Uterus (tissue), 4 donors: ENCODE results near the gene SNAPIN. TPM values are rescaled to one million over a fixed set of nuclear protein-coding genes. Genes with fewer than 3 reads are reported as not detected.

ENCODE experiments used
- DNase-seq, 2 donors: peaks; one replicate each; pipeline ENCODE4 v3.0.0-alpha.2; 2019 to 2020
- H3K27ac ChIP-seq, 2 donors: fragments of 200-600 bp; sonication (generic); 1 replicate in 1 of 2; 2 replicates in 1 of 2; pipeline ENCODE4 v1.5.1; 2016 to 2018
- H3K27me3 ChIP-seq, 2 donors: fragments of 200-600 bp; sonication (generic); one replicate each; pipeline ENCODE4 v1.5.1; 2018 to 2019; ENCODE audit warnings: control low read depth in 1 of 2
- H3K36me3 ChIP-seq, 2 donors: fragments of 200-600 bp; sonication (generic); one replicate each; pipeline ENCODE4 v1.5.1; 2019; ENCODE audit warnings: control low read depth in 1 of 2
- H3K4me1 ChIP-seq, 2 donors: fragments of 200-600 bp; sonication (generic); one replicate each; pipeline ENCODE4 v1.5.1; 2018 to 2019; ENCODE audit warnings: control low read depth in 1 of 2
- H3K4me3 ChIP-seq, 2 donors: fragments of 200-600 bp; sonication (generic); 1 replicate in 1 of 2; 2 replicates in 1 of 2; pipeline ENCODE4 v1.5.1; 2018 to 2019; ENCODE audit warnings: mild to moderate bottlenecking in 1 of 2
- H3K9me3 ChIP-seq, 2 donors: fragments of 200-600 bp; sonication (generic); one replicate each; pipeline ENCODE4 v1.5.1; 2019; ENCODE audit warnings: control low read depth in 1 of 2
- CTCF ChIP-seq, 4 experiments: fragments of 200-600 bp in 2 of 4; fragments of 450-650 bp in 2 of 4; sonication (generic) in 2 of 4; IDR thresholded peaks; one replicate each; pipeline ENCODE4 v1.5.1; 2016 to 2019; ENCODE audit warnings: antibody characterized with exemption in 4 of 4, mild to moderate bottlenecking in 2 of 4, moderate library complexity in 1 of 4
- POLR2A ChIP-seq, 2 donors: fragments of 450-650 bp; IDR thresholded peaks; one replicate each; pipeline ENCODE4 v1.6.1; 2016; ENCODE audit warnings: antibody characterized with exemption in 2 of 2, mild to moderate bottlenecking in 1 of 2, moderate library complexity in 1 of 2
- intact Hi-C: fragments of 100-400 bp; cut with DNase I; formaldehyde crosslinking; loops from one replicate; pipeline ENCODE4 v1.15.1; 2023; ENCODE audit warnings: low total_unique reads
- total RNA-seq, 4 donors: library from RNA; depleted of rRNA in 3 of 4; stranded (reverse); fragments of >200 nt in 3 of 4; gene quantifications; one replicate each; pipeline versions ENCODE4 v1.1.0 to v1.2.4, GENCODE V29; 2014 to 2023
- donor health status: DM: yes; HTN: yes; CAD: no.

The SNAPIN gene
- total RNA-seq, 4 donors from 2014 or later = 35.5 to 101 (median 71.3) TPM

GRCh38 chr1:153685544-153686340, 27.2 kb downstream of the SNAPIN start:
- H3K36me3 ChIP-seq = no peaks in the 10 kb centered on the region

GRCh38 chr1:153687346-153688125, 29.0 kb downstream of the SNAPIN start:
- no peaks in the 10 kb centered on the region for H3K4me1 ChIP-seq
- TF ChIP-seq POLR2A (IDR thresholded peaks at IDR 0.05) = no peak
- TF ChIP-seq CTCF (IDR thresholded peaks at IDR 0.05) = no peak
- H3K27me3 ChIP-seq = no peaks in the 10 kb centered on the region
- H3K4me3 ChIP-seq = no peak overlapping the region
- intact Hi-C loops = no loop called here
- H3K27ac ChIP-seq = no peak overlapping the region
- H3K36me3 ChIP-seq = no peaks in the 10 kb centered on the region
- no peaks in the 10 kb centered on the region for H3K9me3 ChIP-seq
- no peak for DNase-seq

More at GRCh38 chr1:153685544-153686340, 27.2 kb downstream of the SNAPIN start:
- H3K4me3 ChIP-seq = no peak overlapping the region
- DNase-seq = no peak
- H3K27ac ChIP-seq = no peak overlapping the region
- TF ChIP-seq POLR2A (IDR thresholded peaks at IDR 0.05) (no peak), CTCF (IDR thresholded peaks at IDR 0.05) (no peak)
- no peaks in the 10 kb centered on the region for H3K9me3 ChIP-seq
- H3K27me3 ChIP-seq = no peaks in the 10 kb centered on the region
- no peaks in the 10 kb centered on the region for H3K4me1 ChIP-seq
- intact Hi-C loops = no loop called here

- Histone ChIP-seq H3K4me1 (no peaks in the 10 kb centered on the region), H3K4me3 (no peak overlapping the region), H3K9me3 (no peaks in the 10 kb centered on the region), H3K36me3 (no peaks in the 10 kb centered on the region), H3K27ac (no peak overlapping the region), H3K27me3 (no peaks in the 10 kb centered on the region)
- intact Hi-C loops = no loop called here
- no peak for DNase-seq
- TF ChIP-seq CTCF (IDR thresholded peaks at IDR 0.05) (no peak), POLR2A (IDR thresholded peaks at IDR 0.05) (no peak)
Measured at GRCh38 chr1:153688276-153688675, 29.8 kb downstream of the SNAPIN start.

GRCh38 chr1:153688736-153689328, 30.3 kb downstream of the SNAPIN start:
- TF ChIP-seq CTCF (IDR thresholded peaks at IDR 0.05) (no peak), POLR2A (IDR thresholded peaks at IDR 0.05) (no peak)
- DNase-seq = no peak
- Histone ChIP-seq H3K27me3 (no peaks in the 10 kb centered on the region), H3K9me3 (no peaks in the 10 kb centered on the region), H3K36me3 (no peaks in the 10 kb centered on the region), H3K4me3 (no peak overlapping the region), H3K4me1 (no peaks in the 10 kb centered on the region), H3K27ac (no peak overlapping the region)
- intact Hi-C loops = no loop called here

GRCh38 chr1:153693466-153693865, 35.0 kb downstream of the SNAPIN start:
- intact Hi-C loops = no loop called here
- Histone ChIP-seq H3K4me1 (peaks cover 0 to 11% of the 10 kb centered on the region in 2 donors), H3K36me3 (no peaks in the 10 kb centered on the region), H3K9me3 (no peaks in the 10 kb centered on the region), H3K27ac (no peak overlapping the region), H3K4me3 (no peak overlapping the region), H3K27me3 (no peaks in the 10 kb centered on the region)
- TF ChIP-seq POLR2A (IDR thresholded peaks at IDR 0.05) (no peak), CTCF (IDR thresholded peaks at IDR 0.05) (no peak)
- DNase-seq = no peak
